Immature natural killer cell (primary cell): Measurements from ENCODE around the gene MAP3K21. TPM values are rescaled to one million over a fixed set of nuclear protein-coding genes. Genes with fewer than 3 reads are reported as not detected.

ENCODE experiments used
- DNase-seq, 3 donors: peaks; one replicate each; pipeline ENCODE4 v3.0.0; 2022; ENCODE audit warnings: mixed read lengths in 1 of 3
- H3K27ac Mint-ChIP-seq, 6 donors: one replicate each; pipeline ENCODE4 v1.8.0; 2020; ENCODE audit warnings: mixed read lengths in 6 of 6, mild to moderate bottlenecking in 5 of 6, inconsistent platforms in 4 of 6, moderate library complexity in 3 of 6
- H3K27me3 Mint-ChIP-seq, 3 donors: one replicate each; pipeline ENCODE4 v1.8.0; 2020 to 2021; ENCODE audit warnings: low read depth in 3 of 3, mild to moderate bottlenecking in 3 of 3, mixed read lengths in 3 of 3, moderate library complexity in 3 of 3, inconsistent platforms in 1 of 3
- H3K36me3 Mint-ChIP-seq, 3 donors: one replicate each; pipeline ENCODE4 v1.8.0; 2020; ENCODE audit warnings: mixed read lengths in 3 of 3, inconsistent platforms in 2 of 3, mild to moderate bottlenecking in 2 of 3
- H3K4me1 Mint-ChIP-seq, 2 donors: one replicate each; pipeline ENCODE4 v1.8.0; 2020; ENCODE audit warnings: inconsistent platforms in 2 of 2, mild to moderate bottlenecking in 2 of 2, mixed read lengths in 2 of 2, moderate library complexity in 1 of 2
- H3K4me3 Mint-ChIP-seq, 5 donors: one replicate each; pipeline ENCODE4 v1.8.0; 2020; ENCODE audit warnings: mild to moderate bottlenecking in 5 of 5, mixed read lengths in 5 of 5, inconsistent platforms in 3 of 5, moderate library complexity in 3 of 5
- H3K9me3 Mint-ChIP-seq, 6 donors: one replicate each; pipeline ENCODE4 v1.8.0; 2020; ENCODE audit warnings: mild to moderate bottlenecking in 6 of 6, mixed read lengths in 6 of 6, inconsistent platforms in 4 of 6, moderate library complexity in 3 of 6
- polyA plus RNA-seq, 3 donors: library from polyadenylated mRNA; unstranded; fragments of 300-500 nt; fragmentation: Illumina TruSeq; gene quantifications; one replicate each; pipeline ENCODE4 v1.2.3, GENCODE V29; 2021

The MAP3K21 gene
- polyA plus RNA-seq, 3 donors from 2014 or later = 0.09 TPM; not detected in 2

DNA sequence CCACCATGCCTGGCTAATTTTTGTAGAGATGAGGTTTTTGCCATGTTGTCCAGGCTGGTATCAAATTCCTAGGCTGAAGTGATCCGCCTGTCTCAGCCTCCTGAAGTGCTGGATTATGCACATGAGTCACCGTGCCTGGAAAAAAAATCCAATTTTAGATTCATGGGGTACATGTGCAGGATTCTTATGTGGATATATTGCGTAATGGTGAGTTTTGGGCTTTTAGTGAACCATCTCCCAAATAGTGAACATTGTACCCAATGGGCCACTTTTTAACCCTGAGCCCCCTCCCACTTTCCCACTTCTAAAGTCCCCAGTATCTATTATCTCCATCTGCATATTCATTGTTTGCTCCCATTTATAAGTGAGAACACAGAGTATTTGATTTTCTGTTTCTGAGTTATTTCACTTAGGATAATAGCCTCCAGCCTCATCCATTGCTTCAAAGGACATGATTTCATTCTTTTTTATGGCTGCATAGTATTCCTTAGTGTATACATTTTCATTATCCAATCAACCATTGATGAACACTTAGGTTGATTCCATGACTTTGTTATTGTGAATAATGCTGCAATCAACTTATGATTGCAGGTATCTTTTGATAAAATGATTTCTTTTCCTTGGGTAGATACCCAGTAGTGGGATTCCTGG lies 104.4 kb downstream of the MAP3K21 start:
- Mint-ChIP-seq H3K4me1 (no peaks in the 10 kb centered on the region), H3K27ac (no peak overlapping the region), H3K4me3 (no peak overlapping the region), H3K27me3 (peaks cover 3 to 5% (median 5%) of the 10 kb centered on the region in 3 donors), H3K9me3 (peaks cover 0 to 4% (median under 1%) of the 10 kb centered on the region in 6 donors), H3K36me3 (no peaks in the 10 kb centered on the region)
- DNase-seq = no peak

DNA sequence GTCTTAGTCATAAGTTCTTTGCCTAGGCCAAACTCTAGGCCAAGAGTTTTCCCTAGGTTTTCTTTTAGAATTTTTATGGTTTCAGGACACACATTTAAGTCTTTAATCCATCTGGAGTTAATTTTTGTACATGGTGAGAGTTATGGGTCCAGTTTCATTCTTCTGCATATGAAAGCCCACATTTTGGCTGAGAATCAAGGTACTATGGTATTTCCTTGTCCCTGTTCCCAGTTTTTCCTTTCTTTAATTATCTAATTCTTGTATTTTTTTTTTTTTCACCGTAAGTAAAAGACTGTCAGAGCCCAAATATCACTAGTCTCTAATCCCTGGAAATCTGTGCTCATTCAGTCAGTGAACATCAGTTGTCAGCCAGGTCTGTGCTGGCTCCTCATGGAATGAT lies 105.4 kb downstream of the MAP3K21 start:
- no peak overlapping the region for H3K4me3 Mint-ChIP-seq

DNA sequence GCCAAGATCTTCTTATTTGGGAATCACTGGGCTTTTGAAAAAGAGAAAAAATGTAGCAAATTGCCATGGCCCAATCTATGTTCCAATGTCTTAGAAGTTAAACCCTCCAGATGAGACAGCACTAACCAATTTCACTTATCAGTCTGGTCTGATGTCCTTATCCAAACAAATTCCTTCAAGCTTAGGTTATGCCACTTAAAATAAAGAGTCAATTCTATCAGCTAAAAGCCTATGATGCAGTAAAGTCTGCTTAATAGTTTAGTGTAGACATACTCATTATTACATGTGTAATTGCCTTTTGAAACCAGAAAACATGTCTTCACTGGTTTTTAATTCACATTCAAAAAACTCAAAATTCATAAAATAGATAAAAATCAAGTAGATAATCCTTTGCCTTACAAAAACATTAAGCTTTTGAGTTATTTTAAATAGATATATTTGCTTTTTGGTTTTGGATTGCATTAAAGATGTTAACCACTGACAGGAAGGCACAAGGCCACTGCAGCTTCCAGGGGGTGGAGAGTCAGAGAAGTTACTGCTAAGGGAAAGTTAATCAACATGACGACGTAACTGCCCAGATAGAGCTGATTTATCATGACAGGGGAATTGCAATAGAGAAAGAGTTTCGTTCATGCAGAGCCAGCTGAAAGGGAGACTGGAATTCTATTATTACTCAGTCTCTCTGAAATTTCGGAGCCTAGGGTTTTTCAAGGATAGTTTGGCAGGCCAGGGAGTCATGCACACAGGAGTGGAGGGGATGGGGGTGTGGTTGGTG lies 106.1 kb downstream of the MAP3K21 start:
- Mint-ChIP-seq H3K4me1 (no peaks in the 10 kb centered on the region), H3K4me3 (no peak overlapping the region), H3K27ac (no peak overlapping the region), H3K36me3 (no peaks in the 10 kb centered on the region), H3K27me3 (peaks cover 0 to 3% (median 2%) of the 10 kb centered on the region in 3 donors), H3K9me3 (peaks cover 0 to 4% (median under 1%) of the 10 kb centered on the region in 6 donors)
- DNase-seq = no peak

More for the DNA sequence above, 105.4 kb downstream of the MAP3K21 start:
- DNase-seq = no peak
- H3K9me3 Mint-ChIP-seq = peaks cover 0 to 4% (median under 1%) of the 10 kb centered on the region in 6 donors
- no peaks in the 10 kb centered on the region for H3K4me1 Mint-ChIP-seq
- H3K36me3 Mint-ChIP-seq = no peaks in the 10 kb centered on the region
- peaks cover 0 to 3% (median 2%) of the 10 kb centered on the region in 3 donors for H3K27me3 Mint-ChIP-seq
- H3K27ac Mint-ChIP-seq = no peak overlapping the region

Other genes starting within 250 kb of the MAP3K21 start
- gene PCNX2, start 32.0 kb upstream of the MAP3K21 start, polyA plus RNA-seq = 1 to 10 TPM in 2 of 3 donors, not detected in 1; 1.1 to 2.6 TPM